ENCODE measurements around the gene AP1B1.

DNA sequence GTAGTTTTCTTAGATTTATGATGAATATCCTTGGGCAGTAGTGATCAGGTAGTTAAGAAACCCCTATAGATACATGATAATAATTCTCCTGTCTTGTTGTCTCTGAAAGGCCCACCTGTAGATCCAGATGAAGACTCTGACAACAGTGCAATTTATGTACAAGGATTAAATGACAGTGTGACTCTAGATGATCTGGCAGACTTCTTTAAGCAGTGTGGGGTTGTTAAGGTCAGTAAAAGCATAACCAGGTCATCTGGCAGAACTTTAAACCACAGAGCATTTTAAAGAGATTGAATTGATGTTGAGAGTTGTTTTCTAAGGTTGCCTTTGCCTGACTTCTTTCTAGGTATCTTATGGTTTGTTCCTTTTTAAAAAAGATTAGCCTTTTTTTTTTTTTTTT is 96.0 kb downstream of the AP1B1 start:
- TF ChIP-seq, protein P1, sequence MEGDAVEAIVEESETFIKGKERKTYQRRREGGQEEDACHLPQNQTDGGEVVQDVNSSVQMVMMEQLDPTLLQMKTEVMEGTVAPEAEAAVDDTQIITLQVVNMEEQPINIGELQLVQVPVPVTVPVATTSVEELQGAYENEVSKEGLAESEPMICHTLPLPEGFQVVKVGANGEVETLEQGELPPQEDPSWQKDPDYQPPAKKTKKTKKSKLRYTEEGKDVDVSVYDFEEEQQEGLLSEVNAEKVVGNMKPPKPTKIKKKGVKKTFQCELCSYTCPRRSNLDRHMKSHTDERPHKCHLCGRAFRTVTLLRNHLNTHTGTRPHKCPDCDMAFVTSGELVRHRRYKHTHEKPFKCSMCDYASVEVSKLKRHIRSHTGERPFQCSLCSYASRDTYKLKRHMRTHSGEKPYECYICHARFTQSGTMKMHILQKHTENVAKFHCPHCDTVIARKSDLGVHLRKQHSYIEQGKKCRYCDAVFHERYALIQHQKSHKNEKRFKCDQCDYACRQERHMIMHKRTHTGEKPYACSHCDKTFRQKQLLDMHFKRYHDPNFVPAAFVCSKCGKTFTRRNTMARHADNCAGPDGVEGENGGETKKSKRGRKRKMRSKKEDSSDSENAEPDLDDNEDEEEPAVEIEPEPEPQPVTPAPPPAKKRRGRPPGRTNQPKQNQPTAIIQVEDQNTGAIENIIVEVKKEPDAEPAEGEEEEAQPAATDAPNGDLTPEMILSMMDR (IDR thresholded peaks at IDR 0.05), result no peak
- TF ChIP-seq POLR2AphosphoS5 (IDR thresholded peaks at IDR 0.05), result no peak

All from breast epithelium (tissue), 3 donors.